ENCODE results near the gene ACTR3C. TPM values are rescaled to one million over a fixed set of nuclear protein-coding genes. Genes with fewer than 3 reads are reported as not detected.
"Not testable (repeated sequence)": the region's sequence is repeated elsewhere in the genome, so short reads cannot be mapped to it uniquely, and the experiment has no call there.

ACTR3C gene
- total RNA-seq, 2 donors from 2014 or later, result 10.7 to 15.1 TPM

DNA sequence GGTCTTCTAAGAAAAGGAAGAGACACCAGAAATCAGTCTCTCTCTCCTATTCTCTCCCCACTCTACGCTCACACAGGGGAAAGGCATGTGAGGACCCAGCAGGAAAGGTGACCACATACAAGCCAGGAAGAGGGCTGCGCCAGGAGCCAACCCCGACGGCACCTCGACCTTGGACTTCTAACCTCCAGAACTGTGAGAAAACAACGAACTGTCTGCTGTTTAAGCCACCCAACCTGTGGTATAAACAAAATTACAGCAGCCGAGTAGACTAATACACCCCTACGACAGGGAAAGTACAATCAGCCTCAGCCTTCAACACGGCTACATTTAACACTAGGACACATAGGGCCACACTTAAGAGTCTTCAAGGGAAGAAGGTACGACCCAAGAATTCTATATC is 26.5 kb downstream of the ACTR3C start:
- not testable (repeated sequence) for H3K4me3 ChIP-seq; DNase-seq (ENCODE audit: low spot score); H3K4me1 ChIP-seq (replicated peaks); H3K9me3 ChIP-seq; H3K36me3 ChIP-seq; H3K27me3 ChIP-seq (replicated peaks; ENCODE audit: insufficient read depth); H3K27ac ChIP-seq
- 86% methylated on average over 6 of the region's 10 CpGs for WGBS
- intact Hi-C loops (cut with DNase I), result loop anchor here (10.0 kb wide), 1 partner anchor 88 kb away; no protein-coding TSS in a partner anchor

DNA sequence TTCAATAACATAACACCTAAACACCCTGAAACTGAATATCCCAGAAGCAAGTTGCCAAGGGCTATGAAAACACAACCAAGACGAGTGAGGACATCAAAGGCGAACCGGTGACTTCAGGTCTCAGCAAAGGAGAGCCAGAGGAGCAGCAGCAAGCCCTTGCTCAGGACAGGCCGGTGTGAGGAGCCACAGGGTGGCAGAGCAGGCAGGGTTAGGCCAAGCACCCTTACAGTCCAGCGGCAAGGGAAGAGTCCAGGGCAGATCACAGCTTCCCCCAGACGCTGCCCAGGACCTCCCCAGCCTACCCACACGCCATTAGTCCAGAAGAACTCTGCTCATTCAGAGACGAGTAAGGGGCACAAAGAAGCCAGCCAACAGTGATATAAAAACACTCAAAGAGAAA is 27.7 kb downstream of the ACTR3C start:
- intact Hi-C loops (cut with DNase I), result loop anchor here (10.0 kb wide), 1 partner anchor 89 kb away; no protein-coding TSS in a partner anchor
- not testable (repeated sequence) for H3K9me3 ChIP-seq; H3K36me3 ChIP-seq; H3K4me3 ChIP-seq; H3K27me3 ChIP-seq (replicated peaks; ENCODE audit: insufficient read depth); H3K27ac ChIP-seq; H3K4me1 ChIP-seq (replicated peaks); DNase-seq (ENCODE audit: low spot score)
- WGBS, result 54% methylated on average over 3 of the region's 8 CpGs

DNA sequence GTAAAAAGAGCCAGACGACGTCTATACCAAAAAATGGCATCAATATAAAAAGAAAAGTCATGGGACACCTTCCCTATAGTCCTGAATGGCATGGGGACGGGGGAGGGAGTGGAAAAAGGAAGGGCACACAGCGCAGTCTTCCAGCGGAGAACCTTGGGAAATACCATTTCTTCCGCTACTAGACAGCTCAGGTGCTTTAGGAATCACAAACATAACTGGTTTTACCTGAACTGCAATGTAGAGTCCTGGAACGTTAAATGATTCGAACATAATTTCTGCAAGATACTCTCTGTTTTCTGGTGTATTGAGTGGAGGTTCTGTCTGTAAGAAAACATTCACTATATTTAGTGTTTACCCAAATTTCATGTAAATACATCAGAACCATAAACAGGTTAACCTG is 28.3 kb downstream of the ACTR3C start:
- H3K36me3 ChIP-seq; H3K4me1 ChIP-seq (replicated peaks); H3K27me3 ChIP-seq (replicated peaks; ENCODE audit: insufficient read depth); H3K27ac ChIP-seq; H3K9me3 ChIP-seq; DNase-seq (ENCODE audit: low spot score); H3K4me3 ChIP-seq: not testable (repeated sequence)
- intact Hi-C loops (cut with DNase I), result loop anchor here (10.0 kb wide), 1 partner anchor 90 kb away; no protein-coding TSS in a partner anchor
- 67% methylated on average over 8 of the region's 8 CpGs for WGBS

DNA sequence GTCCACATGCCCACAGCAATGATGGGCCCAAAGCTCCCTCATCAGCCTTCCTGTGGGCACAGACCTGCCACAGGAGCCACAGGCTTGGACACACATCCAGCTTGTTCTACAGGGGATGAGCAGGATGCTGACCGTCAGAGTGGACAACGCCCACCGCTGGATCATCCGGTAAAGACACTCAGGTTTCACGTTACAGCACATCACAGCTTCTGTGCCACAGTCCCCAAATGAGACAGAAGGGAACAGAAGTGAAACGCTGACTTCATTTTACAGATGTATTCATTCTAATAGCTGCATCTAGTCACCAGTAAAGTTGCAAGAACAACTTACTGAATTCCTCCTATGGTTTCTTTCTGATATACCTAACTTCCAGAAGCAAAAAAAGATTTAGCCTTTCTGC is 33.0 kb downstream of the ACTR3C start:
- not testable (repeated sequence) for H3K27ac ChIP-seq; H3K27me3 ChIP-seq (replicated peaks; ENCODE audit: insufficient read depth); H3K36me3 ChIP-seq; H3K4me3 ChIP-seq; H3K4me1 ChIP-seq (replicated peaks); H3K9me3 ChIP-seq; DNase-seq (ENCODE audit: low spot score)
- 48% methylated on average over 6 of the region's 6 CpGs for WGBS
- intact Hi-C loops (cut with DNase I), result loop anchor here (10.0 kb wide), 1 partner anchor 94 kb away; no protein-coding TSS in a partner anchor

DNA sequence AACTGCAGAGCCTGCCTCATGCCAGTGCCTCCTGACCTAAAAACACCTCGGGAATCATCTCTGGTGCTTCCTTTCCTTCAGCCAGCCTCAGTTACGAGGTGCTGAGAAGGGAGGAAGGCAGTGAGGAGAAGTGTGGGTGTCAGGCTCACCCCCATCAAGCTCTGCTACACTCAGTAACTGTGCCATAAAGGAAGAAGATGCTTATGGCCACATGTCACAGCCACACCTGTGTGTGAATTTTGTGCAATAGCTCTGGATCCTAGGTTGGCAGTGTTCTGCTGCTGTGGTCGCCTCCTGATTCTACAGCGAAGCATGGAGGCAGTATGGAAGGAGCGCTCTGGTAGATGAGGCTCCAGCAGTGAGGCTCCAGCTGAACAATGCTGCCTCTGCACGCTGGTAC is 34.5 kb downstream of the ACTR3C start:
- H3K27ac ChIP-seq; H3K9me3 ChIP-seq; H3K4me1 ChIP-seq (replicated peaks); H3K27me3 ChIP-seq (replicated peaks; ENCODE audit: insufficient read depth); DNase-seq (ENCODE audit: low spot score); H3K4me3 ChIP-seq; H3K36me3 ChIP-seq; intact Hi-C loops (cut with DNase I): not testable (repeated sequence)
- WGBS, result 86% methylated on average over 6 of the region's 6 CpGs

DNA sequence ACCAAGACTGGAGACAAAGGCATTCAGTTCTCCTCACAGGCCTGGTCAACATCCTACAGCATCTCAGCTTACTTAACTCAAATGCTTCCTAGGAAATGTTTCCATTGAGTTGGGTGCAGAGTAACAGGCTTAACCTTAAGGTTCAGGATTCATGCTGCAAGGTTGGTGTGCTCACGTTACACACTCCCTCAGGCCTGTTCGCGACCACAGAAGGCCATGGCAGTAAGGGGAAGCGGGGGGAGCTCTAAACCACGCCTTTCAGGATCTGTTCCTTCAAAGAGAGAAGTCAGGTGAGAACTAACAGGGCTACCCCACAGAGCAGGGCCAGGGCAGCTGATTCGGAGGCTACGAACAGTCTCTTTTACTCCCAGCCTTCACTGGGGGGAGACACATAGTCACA is 35.5 kb downstream of the ACTR3C start:
- H3K36me3 ChIP-seq; H3K27ac ChIP-seq; intact Hi-C loops (cut with DNase I); H3K9me3 ChIP-seq; H3K27me3 ChIP-seq (replicated peaks; ENCODE audit: insufficient read depth); H3K4me3 ChIP-seq; DNase-seq (ENCODE audit: low spot score); H3K4me1 ChIP-seq (replicated peaks): not testable (repeated sequence)
- 83% methylated on average over 7 of the region's 7 CpGs for WGBS

DNA sequence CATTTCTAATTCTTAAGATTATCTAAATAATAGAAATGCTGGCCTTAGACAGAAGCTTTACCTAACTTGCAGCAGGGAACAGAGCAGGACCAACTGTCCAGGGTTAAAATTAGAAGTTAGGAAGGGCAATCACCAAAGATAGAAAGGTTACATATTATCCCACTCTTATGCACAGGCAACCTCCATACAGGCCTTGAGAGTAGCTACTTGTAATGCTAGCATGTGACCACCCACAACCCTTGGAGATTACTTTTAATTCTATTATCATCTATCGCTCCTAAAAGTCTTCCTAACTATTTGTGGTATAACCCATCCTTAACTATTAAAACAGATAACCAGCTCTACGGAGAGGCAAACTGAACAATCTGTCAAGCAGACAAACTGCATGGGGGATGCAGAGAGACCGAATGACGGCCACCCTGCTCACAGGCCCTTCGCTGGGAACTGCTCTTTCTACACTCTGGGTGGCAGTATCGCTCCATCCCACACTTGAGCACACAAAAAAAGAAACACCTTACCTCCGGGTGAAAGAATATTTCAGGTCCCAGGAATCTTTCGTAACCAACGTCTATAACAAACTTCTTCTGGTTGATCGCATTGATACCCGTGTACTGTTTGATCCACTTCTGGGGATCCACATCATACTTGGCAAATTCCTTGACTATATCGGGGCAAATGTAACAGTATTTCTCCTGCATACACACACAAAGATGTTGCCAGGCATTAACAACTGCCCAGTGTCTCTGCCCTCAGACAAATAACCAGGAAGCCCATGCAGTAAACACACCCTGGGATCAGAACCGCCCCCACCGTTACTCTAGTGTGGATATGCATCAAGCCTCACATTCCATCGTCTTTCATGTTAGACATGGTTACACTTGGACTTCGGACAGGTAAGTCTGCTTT is 37.2 kb downstream of the ACTR3C start:
- H3K27me3 ChIP-seq (replicated peaks; ENCODE audit: insufficient read depth); H3K4me1 ChIP-seq (replicated peaks); H3K27ac ChIP-seq; H3K9me3 ChIP-seq; H3K4me3 ChIP-seq; intact Hi-C loops (cut with DNase I); H3K36me3 ChIP-seq; DNase-seq (ENCODE audit: low spot score): not testable (repeated sequence)
- peak; percentile 30 for TF ChIP-seq POLR2AphosphoS5 (IDR thresholded peaks at IDR 0.05)
- TF ChIP-seq, protein P1, sequence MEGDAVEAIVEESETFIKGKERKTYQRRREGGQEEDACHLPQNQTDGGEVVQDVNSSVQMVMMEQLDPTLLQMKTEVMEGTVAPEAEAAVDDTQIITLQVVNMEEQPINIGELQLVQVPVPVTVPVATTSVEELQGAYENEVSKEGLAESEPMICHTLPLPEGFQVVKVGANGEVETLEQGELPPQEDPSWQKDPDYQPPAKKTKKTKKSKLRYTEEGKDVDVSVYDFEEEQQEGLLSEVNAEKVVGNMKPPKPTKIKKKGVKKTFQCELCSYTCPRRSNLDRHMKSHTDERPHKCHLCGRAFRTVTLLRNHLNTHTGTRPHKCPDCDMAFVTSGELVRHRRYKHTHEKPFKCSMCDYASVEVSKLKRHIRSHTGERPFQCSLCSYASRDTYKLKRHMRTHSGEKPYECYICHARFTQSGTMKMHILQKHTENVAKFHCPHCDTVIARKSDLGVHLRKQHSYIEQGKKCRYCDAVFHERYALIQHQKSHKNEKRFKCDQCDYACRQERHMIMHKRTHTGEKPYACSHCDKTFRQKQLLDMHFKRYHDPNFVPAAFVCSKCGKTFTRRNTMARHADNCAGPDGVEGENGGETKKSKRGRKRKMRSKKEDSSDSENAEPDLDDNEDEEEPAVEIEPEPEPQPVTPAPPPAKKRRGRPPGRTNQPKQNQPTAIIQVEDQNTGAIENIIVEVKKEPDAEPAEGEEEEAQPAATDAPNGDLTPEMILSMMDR (IDR thresholded peaks at IDR 0.05), result peak in 3 of 4 experiments; percentile 52 to 76 (median 74)
- WGBS, result 22% methylated on average over 16 of the region's 16 CpGs

DNA sequence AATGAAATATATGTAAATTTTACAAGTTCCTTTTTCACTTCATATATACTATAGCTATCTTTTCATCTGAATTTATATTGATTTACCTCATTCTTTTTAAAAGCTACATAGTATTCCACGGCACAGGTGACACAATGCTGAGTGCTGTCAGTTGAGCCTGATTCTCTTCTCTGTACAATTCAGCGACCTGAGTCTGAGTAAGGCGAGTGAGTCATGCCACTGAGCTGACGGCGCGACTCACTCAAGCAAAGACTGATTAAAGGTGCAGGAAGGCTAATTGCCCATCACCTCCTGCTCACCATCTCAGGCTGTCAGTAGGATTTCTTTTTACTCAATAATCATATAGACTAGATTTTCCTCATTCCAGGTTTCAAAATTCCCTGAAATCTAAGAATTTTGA is 39.7 kb downstream of the ACTR3C start:
- H3K9me3 ChIP-seq; intact Hi-C loops (cut with DNase I); H3K4me1 ChIP-seq (replicated peaks); H3K27me3 ChIP-seq (replicated peaks; ENCODE audit: insufficient read depth); H3K4me3 ChIP-seq; DNase-seq (ENCODE audit: low spot score); H3K36me3 ChIP-seq; H3K27ac ChIP-seq: not testable (repeated sequence)
- WGBS, result 87% methylated on average over 5 of the region's 6 CpGs

DNA sequence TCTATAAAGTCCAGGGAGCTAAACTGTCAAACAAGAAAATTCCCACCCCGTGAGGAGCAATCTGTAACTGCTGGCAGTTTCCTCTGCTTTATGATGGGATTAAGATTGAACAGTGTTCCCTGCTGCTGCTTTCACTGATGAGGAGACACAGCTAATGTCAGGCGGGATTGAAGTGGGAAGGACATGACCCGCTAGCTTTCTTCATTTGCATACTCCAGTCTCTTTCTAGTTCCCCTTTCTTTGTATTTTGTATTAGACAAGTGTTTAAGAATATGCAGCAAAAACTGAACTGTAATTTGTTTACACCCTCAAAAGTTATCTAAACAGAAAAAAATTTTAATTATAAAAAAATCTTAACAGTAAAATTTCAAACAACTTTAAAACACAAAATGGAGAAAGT is 40.2 kb downstream of the ACTR3C start:
- H3K4me1 ChIP-seq (replicated peaks); intact Hi-C loops (cut with DNase I); DNase-seq (ENCODE audit: low spot score); H3K27ac ChIP-seq; H3K27me3 ChIP-seq (replicated peaks; ENCODE audit: insufficient read depth); H3K9me3 ChIP-seq; H3K4me3 ChIP-seq; H3K36me3 ChIP-seq: not testable (repeated sequence)
- 100% methylated on average over 2 of the region's 3 CpGs for WGBS

DNA sequence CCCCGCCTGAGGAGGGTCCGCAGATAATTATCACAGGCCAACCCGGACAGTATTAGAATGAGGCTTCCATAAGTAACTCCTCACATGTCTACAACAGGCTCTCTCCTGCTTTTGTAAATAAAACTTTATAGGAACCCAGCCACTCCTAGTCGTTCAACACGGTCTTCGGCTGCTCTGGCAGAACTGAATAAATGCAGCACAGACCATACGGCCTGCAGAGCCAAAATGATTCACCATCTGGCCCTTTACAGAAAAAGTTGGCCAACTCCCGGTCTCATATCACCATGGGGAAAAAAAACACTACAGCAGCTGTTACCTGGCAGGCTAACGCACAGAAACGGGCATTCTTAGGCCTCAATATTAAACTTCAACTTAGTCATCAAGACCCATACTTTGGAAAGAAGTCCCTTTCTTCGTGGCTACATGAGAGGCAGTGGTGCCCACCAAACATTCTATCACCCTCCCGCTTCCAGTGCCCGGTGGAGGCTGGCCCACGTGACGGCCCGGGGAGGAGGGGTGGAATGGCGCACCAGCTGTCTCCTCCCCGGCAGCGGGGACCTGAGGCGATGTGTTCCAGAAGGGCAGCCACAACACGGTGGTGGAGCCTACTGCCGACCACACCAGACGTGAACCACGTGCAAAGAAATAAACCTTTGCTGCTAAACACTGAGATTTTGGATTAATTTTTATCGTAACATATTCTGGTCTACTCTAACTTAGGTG is 41.5 kb downstream of the ACTR3C start:
- H3K27me3 ChIP-seq (replicated peaks; ENCODE audit: insufficient read depth); H3K36me3 ChIP-seq; H3K27ac ChIP-seq; H3K9me3 ChIP-seq; H3K4me3 ChIP-seq; DNase-seq (ENCODE audit: low spot score); H3K4me1 ChIP-seq (replicated peaks); intact Hi-C loops (cut with DNase I): not testable (repeated sequence)
- 83% methylated on average over 7 of the region's 25 CpGs for WGBS

DNA sequence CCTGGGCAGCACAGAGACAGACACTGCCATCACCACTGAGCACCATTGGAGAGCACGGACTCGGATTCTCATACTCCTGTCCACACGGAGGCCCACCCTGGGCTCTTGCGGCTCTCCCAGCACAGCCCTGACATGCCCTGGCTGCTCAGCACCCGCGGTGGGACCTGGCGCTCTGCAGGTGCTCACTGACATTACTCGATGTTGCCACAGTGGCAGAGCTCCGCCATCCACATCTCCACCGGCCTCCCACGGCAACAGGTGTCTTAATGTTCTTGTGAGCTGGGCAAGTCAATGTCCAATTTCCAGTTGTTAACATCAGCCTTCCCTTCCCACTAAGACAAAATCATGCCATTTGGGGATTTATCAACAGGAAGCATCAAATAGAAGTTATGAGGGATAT is 45.0 kb downstream of the ACTR3C start:
- not testable (repeated sequence) for H3K4me1 ChIP-seq (replicated peaks); H3K4me3 ChIP-seq; DNase-seq (ENCODE audit: low spot score); H3K27ac ChIP-seq; H3K9me3 ChIP-seq; H3K27me3 ChIP-seq (replicated peaks; ENCODE audit: insufficient read depth); H3K36me3 ChIP-seq
- intact Hi-C loops (cut with DNase I), result loop anchor here (10.0 kb wide), 1 partner anchor 394 kb away; no protein-coding TSS in a partner anchor
- 83% methylated on average over 10 of the region's 11 CpGs for WGBS

All from prostate gland (tissue), 2 donors.